Naive thymus-derived CD4-positive, alpha-beta T cell (primary cell): ENCODE measurements around the gene NFATC4. TPM values are rescaled to one million over a fixed set of nuclear protein-coding genes. Genes with fewer than 3 reads are reported as not detected.

ENCODE experiments used
- ATAC-seq: fragments of 150-1000 bp; cut with Tn5 transposase; 2 replicates; pipeline ENCODE4 v1.10.0; 2021; ENCODE audit warnings: mild to moderate bottlenecking, moderate library complexity
- CTCF ChIA-PET: fragments of 350-600 bp; sonication (Branson Sonifier 250); formaldehyde crosslinking; loops from one replicate; lab custom pipeline; 2021; ENCODE audit warnings: antibody characterized with exemption; lab: Charles Lee
- POLR2A ChIA-PET: fragments of 350-600 bp; sonication (Branson Sonifier 250); formaldehyde crosslinking; loops from one replicate; lab custom pipeline; 2021; ENCODE audit warnings: antibody characterized with exemption, inconsistent platforms; lab: Charles Lee
- DNase-seq, 9 donors: peaks; one replicate each; pipeline versions ENCODE4 v3.0.0 to v3.0.0-alpha.2; 2020 to 2022; ENCODE audit warnings: mixed read lengths in 1 of 9
- H3K27ac ChIP-seq: one replicate; pipeline ENCODE4 v1.7.0; 2013; ENCODE audit warnings: mild to moderate bottlenecking, low read depth, low read length, moderate library complexity
- H3K27me3 ChIP-seq, 2 donors: one replicate each; pipeline ENCODE4 v1.7.0; 2013; ENCODE audit warnings: low read length in 2 of 2, mild to moderate bottlenecking in 2 of 2, moderate library complexity in 2 of 2; ENCODE audit not compliant: control insufficient read depth in 2 of 2, insufficient read depth in 2 of 2
- H3K36me3 ChIP-seq, 3 experiments: 1 replicate in 2 of 3; 2 replicates in 1 of 3; pipeline ENCODE4 v1.7.0; 2013; ENCODE audit warnings: low read length in 3 of 3, mild to moderate bottlenecking in 3 of 3, moderate library complexity in 1 of 3; ENCODE audit not compliant: insufficient read depth in 3 of 3, control insufficient read depth in 2 of 3
- H3K4me1 ChIP-seq, 2 donors: one replicate each; pipeline ENCODE4 v1.7.0; 2013; ENCODE audit warnings: low read length in 2 of 2, mild to moderate bottlenecking in 2 of 2, moderate library complexity in 1 of 2; ENCODE audit not compliant: control insufficient read depth in 2 of 2, insufficient read depth in 2 of 2
- H3K4me3 ChIP-seq: 2 replicates; pipeline ENCODE4 v1.7.0; 2013; ENCODE audit warnings: mild to moderate bottlenecking, low read length
- H3K9me3 ChIP-seq, 3 experiments: 1 replicate in 2 of 3; 2 replicates in 1 of 3; pipeline ENCODE4 v1.7.0; 2013; ENCODE audit warnings: low read length in 3 of 3; ENCODE audit not compliant: control insufficient read depth in 2 of 3
- H3K27ac Mint-ChIP-seq, 9 donors: one replicate each; pipeline ENCODE4 v1.8.0; 2020 to 2022; ENCODE audit warnings: mixed read lengths in 9 of 9, mild to moderate bottlenecking in 8 of 9, moderate library complexity in 5 of 9, inconsistent platforms in 2 of 9
- H3K27me3 Mint-ChIP-seq, 5 donors: one replicate each; pipeline ENCODE4 v1.8.0; 2021 to 2022; ENCODE audit warnings: mixed read lengths in 5 of 5, mild to moderate bottlenecking in 1 of 5
- H3K36me3 Mint-ChIP-seq, 5 donors: one replicate each; pipeline ENCODE4 v1.8.0; 2020 to 2022; ENCODE audit warnings: mixed read lengths in 5 of 5, mild to moderate bottlenecking in 3 of 5, inconsistent platforms in 1 of 5
- H3K4me1 Mint-ChIP-seq, 7 donors: one replicate each; pipeline ENCODE4 v1.8.0; 2020 to 2022; ENCODE audit warnings: mixed read lengths in 7 of 7, mild to moderate bottlenecking in 3 of 7, inconsistent platforms in 1 of 7
- H3K4me3 Mint-ChIP-seq, 10 donors: one replicate each; pipeline ENCODE4 v1.8.0; 2020 to 2022; ENCODE audit warnings: mild to moderate bottlenecking in 10 of 10, mixed read lengths in 10 of 10, moderate library complexity in 6 of 10, inconsistent platforms in 2 of 10
- H3K9me3 Mint-ChIP-seq, 11 donors: one replicate each; pipeline ENCODE4 v1.8.0; 2020 to 2022; ENCODE audit warnings: mixed read lengths in 11 of 11, mild to moderate bottlenecking in 4 of 11, inconsistent platforms in 1 of 11, moderate library complexity in 1 of 11
- intact Hi-C, 2 donors: fragments of 100-400 bp; cut with micrococcal nuclease; formaldehyde crosslinking; loops; one replicate each; pipeline ENCODE4 v1.15.1; 2023
- polyA plus RNA-seq, 2 donors: library from polyadenylated mRNA; unstranded; fragments of 300-500 nt; fragmentation: Illumina TruSeq; gene quantifications; one replicate each; pipeline ENCODE4 v1.2.3, GENCODE V29; 2021
- total RNA-seq, 6 experiments: library from RNA in 5 of 6; stranded (reverse) in 5 of 6; gene quantifications; 1 replicate in 5 of 6; 2 replicates in 1 of 6; pipeline ENCODE4 v1.2.3 and lab custom pipeline; 2021 to 2026

The NFATC4 gene
- total and polyA plus RNA-seq, 7 experiments from 2014 or later: not detected

DNA sequence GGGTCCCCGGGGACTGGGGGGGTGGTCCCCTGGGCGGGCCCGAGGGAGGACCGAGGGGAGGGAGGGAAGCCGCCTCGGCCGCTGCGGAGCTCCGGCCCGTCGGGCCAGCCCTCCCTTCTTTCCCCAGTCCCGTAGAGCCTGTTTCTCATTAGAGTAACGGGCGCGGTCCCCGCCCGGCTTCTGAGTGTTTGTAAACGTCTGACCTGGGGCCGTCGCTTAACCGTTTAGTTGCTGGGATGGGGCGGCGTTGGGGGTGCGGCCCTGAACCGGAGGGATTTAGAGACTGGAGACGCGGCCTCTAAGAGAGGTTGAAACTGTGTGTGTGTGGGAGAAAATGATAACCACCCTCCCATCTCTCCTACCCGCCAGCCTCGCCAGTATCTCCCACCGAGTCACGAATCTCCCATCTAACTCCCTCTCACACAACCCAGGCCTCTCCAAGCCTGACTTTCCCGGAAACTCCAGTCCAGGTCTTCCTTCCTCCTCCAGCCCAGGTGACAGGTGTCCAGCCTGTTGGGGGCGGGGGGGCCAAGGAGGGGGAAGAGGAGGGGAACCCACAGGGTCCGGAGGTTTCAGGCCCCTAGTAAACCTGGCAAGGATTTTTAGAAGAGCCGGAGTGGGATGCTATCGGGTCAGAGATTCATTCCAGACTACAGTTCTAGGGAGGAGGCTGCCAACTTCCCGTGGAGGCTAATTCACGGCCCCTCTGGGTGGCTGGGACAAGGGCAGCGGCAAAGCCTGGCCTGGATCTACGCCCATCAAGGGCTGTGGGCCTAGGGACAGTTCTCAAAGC, 1.1 kb upstream of the NFATC4 start:
- peaks cover 33 to 67% (median 43%) of the 10 kb centered on the region in 5 donors for H3K27me3 Mint-ChIP-seq
- H3K36me3 Mint-ChIP-seq: no peaks in the 10 kb centered on the region
- peaks cover 23 to 36% (median 29%) of the 10 kb centered on the region in 7 donors for H3K4me1 Mint-ChIP-seq
- DNase-seq (peak in 7 of 9 donors; percentile 12 to 25 (median 19)), ATAC-seq (peak; percentile 51)
- H3K27ac Mint-ChIP-seq: peak overlapping the region in 1 of 9 donors; percentile 45
- no peak overlapping the region for H3K27ac ChIP-seq
- peak overlapping the region; percentile 54 to 88 (median 82) for H3K4me3 Mint-ChIP-seq
- peaks cover 12 to 26% of the 10 kb centered on the region in 2 donors for H3K4me1 ChIP-seq
- CTCF ChIA-PET: interaction anchor here (0.7 to 2.3 kb wide), 3 partner anchors 53 to 65 kb away, joined by 3 to 19 read pairs (median 3); no protein-coding TSS in a partner anchor
- H3K36me3 ChIP-seq: no peaks in the 10 kb centered on the region
- H3K9me3 ChIP-seq: no peaks in the 10 kb centered on the region
- peaks cover 0 to 2% (median 0%) of the 10 kb centered on the region in 11 donors for H3K9me3 Mint-ChIP-seq
- H3K27me3 ChIP-seq: peaks cover 10 to 23% of the 10 kb centered on the region in 2 donors
- POLR2A ChIA-PET: interaction anchor here (0.5 to 2.1 kb wide), 4 partner anchors 32 to 64 kb away, joined by 3 to 27 read pairs (median 5); partner anchors contain the start of genes ADCY4, CBLN3 and KHNYN
- H3K4me3 ChIP-seq: peak overlapping the region; percentile 43
- intact Hi-C loops: loop anchor here in 1 of 2 donors (2.0 to 5.0 kb wide), 3 partner anchors 26 to 45 kb away; no protein-coding TSS in a partner anchor

DNA sequence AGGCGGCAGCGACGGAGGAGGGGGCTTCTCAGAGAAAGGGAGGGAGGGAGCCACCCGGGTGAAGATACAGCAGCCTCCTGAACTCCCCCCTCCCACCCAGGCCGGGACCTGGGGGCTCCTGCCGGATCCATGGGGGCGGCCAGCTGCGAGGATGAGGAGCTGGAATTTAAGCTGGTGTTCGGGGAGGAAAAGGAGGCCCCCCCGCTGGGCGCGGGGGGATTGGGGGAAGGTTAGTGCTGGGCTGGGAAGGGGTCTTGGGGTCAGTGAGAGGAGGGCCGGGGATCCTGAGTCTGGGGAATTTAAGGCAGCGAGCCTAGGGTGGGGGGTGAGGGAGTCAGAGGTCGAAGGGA, 203 bp downstream of the NFATC4 start:
- no peak overlapping the region for H3K27ac Mint-ChIP-seq

DNA sequence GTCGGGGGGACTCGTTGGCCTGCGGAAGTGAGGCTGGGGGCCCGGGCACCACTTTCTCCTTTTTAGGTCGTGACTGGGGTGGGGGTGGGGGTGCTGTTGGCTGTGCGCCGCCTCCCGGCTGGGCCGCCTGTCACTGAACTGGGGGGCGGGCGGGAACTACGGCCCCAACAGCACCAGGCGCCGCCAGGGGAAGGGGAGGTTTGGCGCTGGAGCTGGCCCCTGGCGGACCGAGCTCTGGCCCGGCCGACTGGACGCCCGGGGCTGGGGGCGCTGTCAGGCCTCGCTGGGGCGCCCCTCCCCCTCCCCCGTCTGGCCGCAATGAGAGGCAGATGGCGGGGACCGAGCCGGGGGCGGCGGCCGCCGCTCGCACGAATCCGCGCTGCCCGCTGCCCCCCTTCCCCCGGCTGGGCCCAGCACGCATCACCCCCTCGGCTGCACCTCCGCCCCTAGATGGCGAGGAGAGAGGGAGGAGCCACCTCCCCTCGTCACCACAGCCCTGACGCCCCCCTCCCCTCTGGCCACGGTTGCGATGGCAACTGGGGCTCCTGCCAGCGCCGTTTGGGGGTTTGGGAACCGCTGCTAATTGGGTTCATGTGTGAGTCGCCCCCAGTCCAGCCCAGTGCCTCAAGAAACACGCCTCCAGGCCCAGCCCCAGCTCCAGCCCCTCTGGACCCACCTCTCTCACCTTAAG, 723 bp downstream of the NFATC4 start:
- Histone ChIP-seq H3K27ac (no peak overlapping the region), H3K27me3 (peaks cover 10 to 20% of the 10 kb centered on the region in 2 donors), H3K9me3 (no peaks in the 10 kb centered on the region), H3K36me3 (no peaks in the 10 kb centered on the region), H3K4me1 (peaks cover 12 to 26% of the 10 kb centered on the region in 2 donors), H3K4me3 (no peak overlapping the region)
- Mint-ChIP-seq H3K36me3 (no peaks in the 10 kb centered on the region), H3K4me1 (peaks cover 23 to 36% (median 29%) of the 10 kb centered on the region in 7 donors), H3K27me3 (peaks cover 30 to 52% (median 33%) of the 10 kb centered on the region in 5 donors), H3K27ac (no peak overlapping the region), H3K9me3 (peaks cover 0 to 2% (median 0%) of the 10 kb centered on the region in 11 donors), H3K4me3 (peak overlapping the region; percentile 18 to 84 (median 70))
- ATAC-seq (peak; percentile 50), DNase-seq (peak in 2 of 9 donors; percentile 18 to 41)
- intact Hi-C loops: loop anchor here in 1 of 2 donors (5.0 kb wide), 1 partner anchor 44 kb away; no protein-coding TSS in a partner anchor
- CTCF ChIA-PET: no interaction called here
- POLR2A ChIA-PET: no interaction called here

More for the DNA sequence above, 203 bp downstream of the NFATC4 start:
- no peaks in the 10 kb centered on the region for H3K9me3 ChIP-seq
- no peaks in the 10 kb centered on the region for H3K36me3 ChIP-seq
- ChIA-PET CTCF (no interaction called here), POLR2A (no interaction called here)
- H3K27ac ChIP-seq: no peak overlapping the region
- no peak for ATAC-seq
- DNase-seq: peak in 1 of 9 donors; percentile 4
- Mint-ChIP-seq H3K9me3 (peaks cover 0 to 2% (median 0%) of the 10 kb centered on the region in 11 donors), H3K4me1 (peaks cover 23 to 36% (median 29%) of the 10 kb centered on the region in 7 donors), H3K27me3 (peaks cover 30 to 55% (median 34%) of the 10 kb centered on the region in 5 donors), H3K36me3 (no peaks in the 10 kb centered on the region), H3K4me3 (peak overlapping the region in 8 of 10 donors; percentile 29 to 84 (median 49))
- intact Hi-C loops: loop anchor here in 1 of 2 donors (5.0 kb wide), 1 partner anchor 44 kb away; no protein-coding TSS in a partner anchor
- peaks cover 10 to 20% of the 10 kb centered on the region in 2 donors for H3K27me3 ChIP-seq
- peaks cover 12 to 26% of the 10 kb centered on the region in 2 donors for H3K4me1 ChIP-seq
- H3K4me3 ChIP-seq: no peak overlapping the region

DNA sequence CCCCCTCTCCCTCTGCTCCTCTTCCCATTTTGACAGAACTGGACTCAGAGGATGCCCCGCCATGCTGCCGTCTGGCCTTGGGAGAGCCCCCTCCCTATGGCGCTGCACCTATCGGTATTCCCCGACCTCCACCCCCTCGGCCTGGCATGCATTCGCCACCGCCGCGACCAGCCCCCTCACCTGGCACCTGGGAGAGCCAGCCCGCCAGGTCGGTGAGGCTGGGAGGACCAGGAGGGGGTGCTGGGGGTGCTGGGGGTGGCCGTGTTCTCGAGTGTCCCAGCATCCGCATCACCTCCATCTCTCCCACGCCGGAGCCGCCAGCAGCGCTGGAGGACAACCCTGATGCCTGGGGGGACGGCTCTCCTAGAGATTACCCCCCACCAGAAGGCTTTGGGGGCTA, 1.5 kb downstream of the NFATC4 start:
- Histone ChIP-seq H3K36me3 (no peaks in the 10 kb centered on the region), H3K4me3 (no peak overlapping the region), H3K9me3 (no peaks in the 10 kb centered on the region), H3K27ac (no peak overlapping the region), H3K4me1 (peaks cover 12 to 26% of the 10 kb centered on the region in 2 donors), H3K27me3 (peaks cover 10 to 20% of the 10 kb centered on the region in 2 donors)
- Mint-ChIP-seq H3K4me1 (peaks cover 23 to 36% (median 29%) of the 10 kb centered on the region in 7 donors), H3K9me3 (peaks cover 0 to 2% (median 0%) of the 10 kb centered on the region in 11 donors), H3K36me3 (no peaks in the 10 kb centered on the region), H3K27me3 (peaks cover 30 to 56% (median 33%) of the 10 kb centered on the region in 5 donors), H3K4me3 (peak overlapping the region in 9 of 10 donors; percentile 18 to 84 (median 59)), H3K27ac (no peak overlapping the region)
- intact Hi-C loops: loop anchor here in 1 of 2 donors (5.0 kb wide), 1 partner anchor 43 kb away; no protein-coding TSS in a partner anchor
- ChIA-PET CTCF (no interaction called here), POLR2A (interaction anchor here (0.8 kb wide), 1 partner anchor 33 kb away, joined by 3 read pairs; no protein-coding TSS in a partner anchor)
- no peak for ATAC-seq
- DNase-seq: no peak

DNA sequence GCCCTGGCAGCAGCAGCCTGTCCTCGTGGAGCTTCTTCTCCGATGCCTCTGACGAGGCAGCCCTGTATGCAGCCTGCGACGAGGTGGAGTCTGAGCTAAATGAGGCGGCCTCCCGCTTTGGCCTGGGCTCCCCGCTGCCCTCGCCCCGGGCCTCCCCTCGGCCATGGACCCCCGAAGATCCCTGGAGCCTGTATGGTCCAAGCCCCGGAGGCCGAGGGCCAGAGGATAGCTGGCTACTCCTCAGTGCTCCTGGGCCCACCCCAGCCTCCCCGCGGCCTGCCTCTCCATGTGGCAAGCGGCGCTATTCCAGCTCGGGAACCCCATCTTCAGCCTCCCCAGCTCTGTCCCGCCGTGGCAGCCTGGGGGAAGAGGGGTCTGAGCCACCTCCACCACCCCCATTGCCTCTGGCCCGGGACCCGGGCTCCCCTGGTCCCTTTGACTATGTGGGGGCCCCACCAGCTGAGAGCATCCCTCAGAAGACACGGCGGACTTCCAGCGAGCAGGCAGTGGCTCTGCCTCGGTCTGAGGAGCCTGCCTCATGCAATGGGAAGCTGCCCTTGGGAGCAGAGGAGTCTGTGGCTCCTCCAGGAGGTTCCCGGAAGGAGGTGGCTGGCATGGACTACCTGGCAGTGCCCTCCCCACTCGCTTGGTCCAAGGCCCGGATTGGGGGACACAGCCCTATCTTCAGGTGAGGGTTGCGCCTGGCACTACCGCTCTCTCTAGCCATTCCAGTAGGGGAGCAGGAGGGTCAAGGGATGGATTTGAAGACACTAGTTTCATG, 2.1 kb downstream of the NFATC4 start:
- H3K4me1 Mint-ChIP-seq: peaks cover 21 to 34% (median 29%) of the 10 kb centered on the region in 7 donors
- no peaks in the 10 kb centered on the region for H3K9me3 ChIP-seq
- H3K4me1 ChIP-seq: peaks cover 12 to 26% of the 10 kb centered on the region in 2 donors
- peaks cover 0 to under 1% (median 0%) of the 10 kb centered on the region in 11 donors for H3K9me3 Mint-ChIP-seq
- H3K27me3 ChIP-seq: peaks cover 6 to 20% of the 10 kb centered on the region in 2 donors
- H3K27me3 Mint-ChIP-seq: peaks cover 28 to 53% (median 29%) of the 10 kb centered on the region in 5 donors
- ATAC-seq (no peak), DNase-seq (no peak)
- CTCF ChIA-PET: no interaction called here
- H3K36me3 Mint-ChIP-seq: no peaks in the 10 kb centered on the region
- no peak overlapping the region for H3K27ac ChIP-seq
- no peaks in the 10 kb centered on the region for H3K36me3 ChIP-seq
- no peak overlapping the region for H3K4me3 ChIP-seq
- intact Hi-C loops: loop anchor here in 1 of 2 donors (5.0 kb wide), 1 partner anchor 42 kb away; no protein-coding TSS in a partner anchor
- no peak overlapping the region for H3K27ac Mint-ChIP-seq
- POLR2A ChIA-PET: interaction anchor here (0.8 kb wide), 1 partner anchor 33 kb away, joined by 3 read pairs; no protein-coding TSS in a partner anchor
- H3K4me3 Mint-ChIP-seq: no peak overlapping the region
